ENCODE measurements around the gene LCE1E. TPM values are rescaled to one million over a fixed set of nuclear protein-coding genes. Genes with fewer than 3 reads are reported as not detected.

The LCE1E gene
- polyA plus RNA-seq, 1 donor, result not detected

DNA sequence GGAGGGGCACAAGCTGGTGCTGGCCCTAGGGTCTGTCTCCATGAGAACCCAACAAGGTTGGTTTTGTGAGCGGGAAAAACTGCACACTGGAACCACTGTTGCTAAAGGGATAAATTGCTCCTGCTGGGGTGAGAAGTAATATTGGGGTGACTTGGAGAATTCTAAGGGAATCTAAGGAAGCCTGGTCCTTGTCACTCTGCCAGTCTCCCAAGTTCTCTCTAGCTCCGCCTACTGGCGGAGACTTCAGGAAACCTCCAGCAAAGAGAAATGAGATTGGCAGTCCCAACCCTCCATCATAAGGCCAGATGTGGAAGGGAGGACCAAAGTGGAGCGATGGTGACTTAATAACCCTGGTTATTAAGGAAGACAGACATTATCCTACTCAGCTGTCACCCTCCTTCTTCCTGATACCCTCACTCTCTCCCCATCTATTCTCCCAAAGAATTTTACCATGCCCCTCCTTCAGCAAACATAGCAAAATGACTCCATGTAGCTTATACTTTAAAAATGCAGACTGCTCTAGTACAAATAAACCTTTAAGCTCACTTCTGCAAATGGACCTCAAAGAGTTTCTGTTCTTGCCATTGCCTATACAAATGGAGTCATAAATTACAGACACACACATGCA lies 8.4 kb upstream of the LCE1E start:
- DNase-seq, result no peak

GRCh38 chr1:152783095-152783494 lies 3.0 kb upstream of the LCE1E start:
- no peak for DNase-seq

- no peak for DNase-seq
Measured at GRCh38 chr1:152795686-152796085, 9.6 kb downstream of the LCE1E start.

- no peak for DNase-seq
Measured at GRCh38 chr1:152796421-152796820, 10.4 kb downstream of the LCE1E start, which contains the start of gene LCE1D. TSS of gene LCE1D (plus strand) at chr1:152796721. CDS start at chr1:152797795, 1,074 bp downstream.

- DNase-seq, result no peak
Measured at GRCh38 chr1:152801333-152801732, 15.3 kb downstream of the LCE1E start.

DNA sequence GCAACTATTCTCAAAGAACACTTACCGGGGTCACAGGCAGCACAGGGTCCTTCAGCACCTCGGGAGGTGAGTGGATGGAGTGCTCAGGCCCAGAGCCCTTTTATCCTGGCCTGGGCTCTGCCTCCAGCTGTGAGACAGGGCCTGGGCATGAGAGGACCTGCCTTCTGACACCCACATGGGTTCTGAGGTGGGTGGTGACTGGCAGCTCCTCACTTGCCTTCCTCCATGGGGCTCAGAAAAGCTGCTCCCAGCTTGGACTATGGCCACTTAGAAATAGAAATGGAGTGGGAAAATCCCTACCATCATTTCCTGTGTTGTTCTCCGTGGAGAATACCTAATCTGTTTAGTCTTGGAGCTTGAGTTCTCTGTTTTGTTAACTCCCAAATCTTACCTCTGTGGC lies 20.5 kb downstream of the LCE1E start, which contains the start of gene LCE1C:
TSS of gene LCE1C (minus strand) at position 76 of the 400 bp plus-strand sequence. CDS start 1,173 bp downstream, outside the sequence.
- DNase-seq, result no peak

DNA sequence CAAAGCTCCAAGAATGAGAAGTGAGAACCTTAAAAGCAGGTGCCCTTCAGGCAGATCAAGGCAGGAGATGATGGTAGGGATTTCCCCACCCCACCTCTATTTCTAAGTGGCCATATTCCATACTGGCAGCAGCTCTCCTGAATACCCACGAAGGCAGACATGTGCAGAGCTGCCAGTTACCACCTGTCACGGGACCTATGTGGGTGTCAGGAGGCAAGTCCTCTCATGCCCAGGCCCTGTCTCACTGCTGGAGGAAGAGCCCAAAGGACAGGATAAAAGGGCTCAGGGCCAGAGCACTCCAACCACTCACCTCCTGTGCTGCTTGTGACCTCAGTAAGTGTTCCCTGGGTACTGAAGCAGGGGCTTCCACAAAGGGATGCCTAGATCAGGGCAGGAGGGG lies 25.0 kb downstream of the LCE1E start:
- no peak for DNase-seq

DNA sequence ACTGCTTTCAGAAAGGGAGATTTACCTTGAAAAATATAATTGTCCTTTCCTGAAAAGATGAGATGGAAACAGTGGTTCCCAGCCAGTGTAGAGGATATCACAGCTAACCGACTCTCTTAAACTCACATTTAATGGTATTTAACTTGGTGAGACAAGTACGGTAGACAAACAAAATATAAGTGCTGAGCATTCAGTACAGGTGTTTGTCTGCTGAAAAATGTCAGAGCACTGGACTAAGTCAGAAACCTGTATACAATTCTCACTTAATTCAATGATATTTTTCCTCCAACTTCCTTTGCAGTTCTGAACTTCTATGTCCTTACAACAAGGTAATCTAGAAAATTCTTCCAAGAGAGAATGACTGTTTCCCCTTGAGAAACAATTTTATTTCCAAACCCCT lies 25.6 kb downstream of the LCE1E start, which contains the start of gene LCE1B:
TSS of gene LCE1B (plus strand) at position 301 of the 400 bp plus-strand sequence. CDS start 476 bp downstream, outside the sequence.
- DNase-seq, result no peak

DNA sequence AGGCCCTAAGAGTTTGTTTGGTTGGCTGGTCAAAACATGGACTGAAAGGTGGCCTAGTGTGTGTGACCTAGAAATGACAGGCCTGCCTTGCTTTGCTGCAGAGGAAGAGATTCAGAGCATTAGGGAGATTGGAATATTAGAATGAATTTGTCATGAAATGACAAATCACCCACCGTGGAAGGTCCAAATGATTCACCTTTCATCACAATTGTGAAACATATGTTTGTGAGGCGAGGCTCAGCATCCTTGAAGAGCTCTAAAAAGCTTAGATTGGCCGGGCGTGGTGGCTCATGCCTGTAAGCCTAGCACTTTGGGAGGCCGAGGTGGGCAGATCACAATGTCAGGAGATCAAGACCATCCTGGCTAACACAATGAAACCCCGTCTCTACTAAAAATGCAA lies 31.3 kb downstream of the LCE1E start:
- DNase-seq, result no peak

- DNase-seq, result no peak
Measured at GRCh38 chr1:152823294-152823693, 37.2 kb downstream of the LCE1E start.

- DNase-seq, result no peak
Measured at GRCh38 chr1:152824964-152825363, 38.9 kb downstream of the LCE1E start.

DNA sequence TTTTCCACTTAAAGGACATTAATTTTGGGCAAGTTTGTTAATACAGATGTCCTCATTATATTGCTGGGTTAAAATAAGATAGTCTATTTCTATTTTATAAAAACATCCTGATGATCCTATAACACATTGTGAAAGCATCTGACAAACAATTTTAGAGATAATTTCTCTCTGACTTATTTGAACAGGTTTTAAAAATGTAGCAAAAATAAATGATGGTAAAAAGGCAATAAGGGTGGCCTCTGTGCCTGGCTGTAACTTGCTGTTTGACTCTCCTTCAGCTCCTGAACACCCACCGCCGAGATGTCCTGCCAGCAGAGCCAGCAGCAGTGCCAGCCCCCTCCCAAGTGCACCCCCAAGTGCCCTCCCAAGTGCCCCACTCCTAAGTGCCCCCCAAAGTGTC lies 41.1 kb downstream of the LCE1E start, which contains the start of gene LCE1A:
TSS of gene LCE1A (plus strand) at position 301 of the 400 bp plus-strand sequence. CDS start at position 301, 0 bp downstream.
- DNase-seq, result no peak

DNA sequence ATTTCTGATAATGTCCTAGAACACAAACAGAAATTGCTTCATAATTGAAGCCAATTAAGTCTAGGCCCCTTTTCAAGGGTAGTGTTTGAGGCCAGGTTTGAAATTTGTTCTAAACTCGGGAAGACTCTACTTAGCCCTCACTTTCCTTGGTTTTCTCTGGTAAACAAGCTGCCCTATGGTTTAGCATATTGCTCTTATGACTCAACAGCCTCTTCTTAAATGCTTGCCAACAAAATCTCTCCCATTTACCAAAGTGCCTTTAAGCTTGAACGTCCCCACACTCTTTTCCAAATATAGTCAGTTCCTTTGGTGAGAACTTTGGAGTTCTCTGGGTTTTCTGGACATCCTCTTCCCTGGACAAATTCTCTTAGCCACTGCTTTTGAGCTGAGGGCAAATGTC lies 50.8 kb downstream of the LCE1E start:
- DNase-seq, result no peak

Other genes with a start within 250 kb of the LCE1E start
- not detected for gene LCE3E, start 219.5 kb upstream of the LCE1E start, polyA plus RNA-seq (ENCODE audit: insufficient read length)
- not detected for gene LCE3D, start 205.7 kb upstream of the LCE1E start, polyA plus RNA-seq (ENCODE audit: insufficient read length)
- not detected for gene LCE3C, start 186.0 kb upstream of the LCE1E start, polyA plus RNA-seq (ENCODE audit: insufficient read length)
- gene LCE3B, start 172.4 kb upstream of the LCE1E start, polyA plus RNA-seq (ENCODE audit: insufficient read length), result not detected
- gene LCE3A, start 163.2 kb upstream of the LCE1E start, polyA plus RNA-seq (ENCODE audit: insufficient read length), result not detected
- not detected for gene LCE2D, start 122.9 kb upstream of the LCE1E start, polyA plus RNA-seq (ENCODE audit: insufficient read length)
- gene LCE2C, start 111.0 kb upstream of the LCE1E start, polyA plus RNA-seq (ENCODE audit: insufficient read length), result not detected
- not detected for gene LCE2B, start 100.1 kb upstream of the LCE1E start, polyA plus RNA-seq (ENCODE audit: insufficient read length)
- not detected for gene LCE2A, start 87.9 kb upstream of the LCE1E start, polyA plus RNA-seq (ENCODE audit: insufficient read length)
- gene LCE4A, start 78.1 kb upstream of the LCE1E start, polyA plus RNA-seq (ENCODE audit: insufficient read length), result not detected
- not detected for gene KPRP, start 28.2 kb upstream of the LCE1E start, polyA plus RNA-seq (ENCODE audit: insufficient read length)
- not detected for gene LCE1F, start 11.1 kb upstream of the LCE1E start, polyA plus RNA-seq (ENCODE audit: insufficient read length)
- not detected for gene LCE1D, start 10.5 kb downstream of the LCE1E start, polyA plus RNA-seq (ENCODE audit: insufficient read length)
- not detected for gene LCE1C, start 20.4 kb downstream of the LCE1E start, polyA plus RNA-seq (ENCODE audit: insufficient read length)
- not detected for gene LCE1B, start 25.7 kb downstream of the LCE1E start, polyA plus RNA-seq (ENCODE audit: insufficient read length)
- gene LCE1A, start 41.2 kb downstream of the LCE1E start, polyA plus RNA-seq (ENCODE audit: insufficient read length), result not detected
- gene LCE6A, start 56.6 kb downstream of the LCE1E start, polyA plus RNA-seq (ENCODE audit: insufficient read length), result not detected
- not detected for gene LCE7A, start 73.7 kb downstream of the LCE1E start, polyA plus RNA-seq (ENCODE audit: insufficient read length)
- gene SMCP, start 92.1 kb downstream of the LCE1E start, polyA plus RNA-seq (ENCODE audit: insufficient read length), result not detected
- 0.23 TPM for gene IVL, start 122.3 kb downstream of the LCE1E start, polyA plus RNA-seq (ENCODE audit: insufficient read length)
- not detected for gene SPRR5, start 160.9 kb downstream of the LCE1E start, polyA plus RNA-seq (ENCODE audit: insufficient read length)
- gene SPRR4, start 184.4 kb downstream of the LCE1E start, polyA plus RNA-seq (ENCODE audit: insufficient read length), result not detected
- not detected for gene SPRR1A, start 197.8 kb downstream of the LCE1E start, polyA plus RNA-seq (ENCODE audit: insufficient read length)
- gene SPRR3, start 215.5 kb downstream of the LCE1E start, polyA plus RNA-seq (ENCODE audit: insufficient read length), result not detected
- not detected for gene SPRR1B, start 244.9 kb downstream of the LCE1E start, polyA plus RNA-seq (ENCODE audit: insufficient read length)

Data from left kidney (tissue), 2 donors.